T-helper 1 cell treated with Interleukin-12 subunit alpha and Interleukin-12 subunit beta and Interleukin-4 antibody, amounts not matched to agents 30 ng/mL and 1 ng/mL, for 36 hours (primary cell): ENCODE data around the gene ANAPC2. TPM values are rescaled to one million over a fixed set of nuclear protein-coding genes. Genes with fewer than 3 reads are reported as not detected.

Source experiments
- intact Hi-C: fragments of 100-400 bp; cut with micrococcal nuclease; formaldehyde crosslinking; loops from one replicate; pipeline ENCODE4 v1.15.1; 2024
- total RNA-seq: library from RNA; stranded (reverse); gene quantifications from 2 replicates; pipeline ENCODE4 v1.2.3, GENCODE V29; 2022

The ANAPC2 gene
- total RNA-seq, 1 donor from 2014 or later = 77.0 TPM

DNA sequence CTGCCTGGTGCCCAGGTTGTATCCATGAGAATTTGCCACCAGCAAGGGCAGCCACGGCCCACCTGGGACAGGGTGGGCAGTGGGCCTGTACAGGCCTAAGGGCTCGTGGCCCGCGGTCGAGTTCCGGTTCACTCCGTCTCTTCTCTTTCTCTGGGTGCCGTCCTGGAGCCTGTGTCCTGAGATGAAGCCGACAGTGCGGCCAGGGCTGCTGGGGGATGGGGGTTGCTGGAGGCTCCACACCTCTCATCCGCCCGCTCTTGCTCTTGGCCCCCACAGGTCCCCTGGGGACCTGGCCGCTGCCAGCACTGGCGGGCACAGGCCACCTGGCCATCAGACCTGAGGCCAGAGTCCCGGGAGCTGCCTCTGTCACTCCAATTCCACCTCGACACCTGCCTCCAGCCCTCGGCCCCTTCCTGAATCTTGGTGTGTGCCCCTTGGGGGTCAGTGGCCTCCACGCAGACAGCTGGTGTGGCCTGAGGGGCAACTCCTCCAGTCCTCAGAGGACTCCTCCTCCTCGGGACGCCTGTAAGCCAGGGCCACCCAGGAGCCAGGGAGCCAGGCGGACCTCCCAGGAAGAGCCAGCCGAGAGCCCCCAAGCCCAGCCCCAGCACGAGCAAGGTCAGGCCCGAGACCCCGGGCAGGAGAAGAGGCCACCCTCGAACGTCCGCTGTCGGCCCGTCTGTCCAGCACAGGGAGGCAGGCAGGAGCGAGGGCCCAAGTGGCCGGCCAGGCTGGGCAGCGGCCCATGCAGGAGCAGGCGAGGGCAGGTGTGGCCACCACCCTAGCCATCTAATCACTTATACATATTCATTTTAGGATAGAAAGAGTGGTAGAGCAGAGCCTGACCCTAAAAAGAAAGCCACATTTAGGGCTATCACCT, 23.8 kb downstream of the ANAPC2 start:
- intact Hi-C loops = no loop called here

GRCh38 chr9:137163805-137164204, 24.6 kb downstream of the ANAPC2 start:
- intact Hi-C loops = no loop called here

- intact Hi-C loops = no loop called here
These were observed 25.0 kb downstream of the ANAPC2 start for GRCh38 chr9:137163365-137163715.

DNA sequence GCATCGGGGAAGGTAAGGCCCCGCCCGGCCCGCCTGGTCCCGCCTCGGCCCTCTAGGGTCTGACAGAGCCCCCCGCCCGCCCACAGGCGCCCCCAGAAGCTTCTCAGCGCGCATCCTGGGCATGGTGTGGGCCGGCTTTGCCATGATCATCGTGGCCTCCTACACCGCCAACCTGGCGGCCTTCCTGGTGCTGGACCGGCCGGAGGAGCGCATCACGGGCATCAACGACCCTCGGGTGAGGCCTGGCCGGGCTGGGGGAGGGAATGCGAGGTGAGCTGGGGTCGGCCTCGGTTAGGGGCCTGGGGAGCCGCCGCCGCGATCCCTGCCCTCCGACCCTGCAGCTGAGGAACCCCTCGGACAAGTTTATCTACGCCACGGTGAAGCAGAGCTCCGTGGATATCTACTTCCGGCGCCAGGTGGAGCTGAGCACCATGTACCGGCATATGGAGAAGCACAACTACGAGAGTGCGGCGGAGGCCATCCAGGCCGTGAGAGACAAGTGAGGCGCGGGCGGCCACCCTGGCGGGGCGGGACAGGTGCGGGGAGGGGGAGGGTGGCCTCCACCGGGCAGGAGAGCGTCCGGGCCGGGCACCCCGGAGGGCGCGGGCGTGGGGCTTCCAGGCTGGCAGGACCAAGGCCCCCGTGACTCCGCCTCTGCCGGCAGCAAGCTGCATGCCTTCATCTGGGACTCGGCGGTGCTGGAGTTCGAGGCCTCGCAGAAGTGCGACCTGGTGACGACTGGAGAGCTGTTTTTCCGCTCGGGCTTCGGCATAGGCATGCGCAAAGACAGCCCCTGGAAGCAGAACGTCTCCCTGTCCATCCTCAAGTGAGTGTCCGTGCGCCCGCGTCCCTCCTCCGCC, 25.6 kb downstream of the ANAPC2 start:
- intact Hi-C loops = no loop called here

- intact Hi-C loops = no loop called here
These were observed 26.5 kb downstream of the ANAPC2 start for GRCh38 chr9:137161558-137162486.

- intact Hi-C loops = no loop called here
These were observed 27.4 kb downstream of the ANAPC2 start for GRCh38 chr9:137160716-137161557.

DNA sequence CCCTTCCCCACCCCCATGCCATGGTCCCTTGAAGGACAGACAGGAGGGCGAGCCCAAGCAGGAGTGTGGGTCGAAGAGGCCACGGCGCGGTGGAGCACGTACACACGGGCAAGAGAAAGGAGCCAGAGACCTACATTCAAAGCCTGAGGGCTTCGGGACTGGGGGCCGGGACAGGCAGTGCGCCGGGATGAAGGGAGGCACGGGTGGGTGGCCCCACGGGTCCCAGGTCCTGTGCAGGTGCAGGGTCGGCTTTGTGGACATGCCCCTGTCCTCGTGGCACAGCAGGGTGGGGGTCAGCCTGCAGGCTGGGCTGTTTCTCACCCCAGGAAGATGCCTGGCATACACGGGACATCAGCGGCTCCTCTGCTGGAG, 28.3 kb downstream of the ANAPC2 start:
- intact Hi-C loops = no loop called here

- intact Hi-C loops = loop anchor here (10.0 kb wide), 2 partner anchors 135 to 315 kb away; partner anchors contain the start of genes ABCA2, AJM1 and PHPT1
These were observed 29.0 kb downstream of the ANAPC2 start for GRCh38 chr9:137159105-137160053.

- intact Hi-C loops = loop anchor here (10.0 kb wide), 2 partner anchors 134 to 314 kb away; partner anchors contain the start of genes ABCA2, AJM1 and PHPT1
These were observed 29.7 kb downstream of the ANAPC2 start for GRCh38 chr9:137158625-137159024.

DNA sequence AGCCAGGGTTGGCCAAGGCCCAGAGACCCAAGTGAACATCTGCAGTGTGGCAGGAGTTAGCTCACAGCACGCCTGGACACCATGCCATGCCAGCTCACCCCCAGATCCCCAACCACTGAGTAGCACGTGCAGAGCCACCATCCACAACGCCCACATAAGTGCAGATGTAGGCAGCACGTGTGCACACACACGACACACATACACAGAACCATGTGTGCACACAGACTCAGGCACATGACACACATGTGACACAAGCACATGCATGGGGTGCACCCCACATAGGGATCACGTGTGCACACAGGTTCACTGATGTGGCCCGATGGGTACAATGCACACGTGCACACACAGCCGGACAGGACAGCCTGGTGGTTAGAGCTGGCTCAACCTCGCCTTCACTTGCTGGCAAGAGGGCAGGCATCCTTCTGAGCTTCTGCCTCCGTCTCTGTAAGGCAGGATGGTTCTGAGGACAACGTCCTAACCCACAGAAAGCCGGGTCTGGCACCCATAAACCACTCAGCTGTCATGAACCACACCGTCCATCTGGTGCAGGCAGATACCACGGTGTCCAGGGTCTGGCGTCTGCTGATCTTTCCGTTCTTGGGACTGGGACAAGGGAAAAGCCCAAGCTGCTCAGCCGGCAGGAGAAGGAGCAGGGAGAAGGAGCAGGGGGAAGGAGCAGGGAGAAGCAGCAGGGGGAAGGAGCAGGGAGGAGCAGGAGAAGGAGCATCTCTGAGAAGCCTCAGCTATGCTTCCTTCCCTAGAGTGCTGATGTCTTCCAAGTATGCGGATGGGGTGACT, 30.5 kb downstream of the ANAPC2 start:
- intact Hi-C loops = loop anchor here (1.0 to 10.0 kb wide), 5 partner anchors 43 to 313 kb away; partner anchors contain the start of genes ABCA2, AJM1, MAN1B1 and PHPT1

DNA sequence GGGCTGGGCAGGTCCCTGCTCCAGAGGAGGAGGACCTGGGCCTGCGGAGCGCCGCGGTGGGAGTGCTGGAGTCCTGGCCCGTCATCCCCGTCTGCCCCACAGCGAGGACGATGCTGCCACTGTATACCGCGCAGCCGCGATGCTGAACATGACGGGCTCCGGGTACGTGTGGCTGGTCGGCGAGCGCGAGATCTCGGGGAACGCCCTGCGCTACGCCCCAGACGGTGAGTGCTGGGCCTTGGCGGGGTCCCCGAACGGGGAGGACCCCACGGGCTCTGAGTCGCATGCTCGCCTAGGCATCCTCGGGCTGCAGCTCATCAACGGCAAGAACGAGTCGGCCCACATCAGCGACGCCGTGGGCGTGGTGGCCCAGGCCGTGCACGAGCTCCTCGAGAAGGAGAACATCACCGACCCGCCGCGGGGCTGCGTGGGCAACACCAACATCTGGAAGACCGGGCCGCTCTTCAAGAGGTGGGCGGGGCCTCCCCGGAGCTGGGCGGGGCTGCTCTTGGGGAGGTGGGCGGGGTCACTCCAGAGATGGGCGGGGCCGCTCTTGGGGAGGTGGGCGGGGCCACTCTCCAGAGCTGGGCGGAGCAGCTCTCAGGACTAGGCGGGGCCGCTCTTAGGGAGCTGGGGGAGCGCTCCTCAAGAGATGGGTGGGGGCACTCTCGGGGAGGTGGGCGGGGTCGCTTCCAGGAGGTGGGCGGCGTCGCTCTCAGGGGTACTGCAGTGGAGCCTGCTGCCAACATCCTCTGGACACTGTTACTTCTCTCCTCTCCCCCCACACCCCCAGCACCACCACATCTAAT, 31.6 kb downstream of the ANAPC2 start:
- intact Hi-C loops = loop anchor here (1.0 to 10.0 kb wide), 5 partner anchors 44 to 312 kb away; partner anchors contain the start of genes ABCA2, AJM1, MAN1B1 and PHPT1

- intact Hi-C loops = loop anchor here (5.0 to 10.0 kb wide), 3 partner anchors 128 to 308 kb away; partner anchors contain the start of genes ABCA2, AJM1 and PHPT1
These were observed 35.4 kb downstream of the ANAPC2 start for GRCh38 chr9:137152844-137153405.

DNA sequence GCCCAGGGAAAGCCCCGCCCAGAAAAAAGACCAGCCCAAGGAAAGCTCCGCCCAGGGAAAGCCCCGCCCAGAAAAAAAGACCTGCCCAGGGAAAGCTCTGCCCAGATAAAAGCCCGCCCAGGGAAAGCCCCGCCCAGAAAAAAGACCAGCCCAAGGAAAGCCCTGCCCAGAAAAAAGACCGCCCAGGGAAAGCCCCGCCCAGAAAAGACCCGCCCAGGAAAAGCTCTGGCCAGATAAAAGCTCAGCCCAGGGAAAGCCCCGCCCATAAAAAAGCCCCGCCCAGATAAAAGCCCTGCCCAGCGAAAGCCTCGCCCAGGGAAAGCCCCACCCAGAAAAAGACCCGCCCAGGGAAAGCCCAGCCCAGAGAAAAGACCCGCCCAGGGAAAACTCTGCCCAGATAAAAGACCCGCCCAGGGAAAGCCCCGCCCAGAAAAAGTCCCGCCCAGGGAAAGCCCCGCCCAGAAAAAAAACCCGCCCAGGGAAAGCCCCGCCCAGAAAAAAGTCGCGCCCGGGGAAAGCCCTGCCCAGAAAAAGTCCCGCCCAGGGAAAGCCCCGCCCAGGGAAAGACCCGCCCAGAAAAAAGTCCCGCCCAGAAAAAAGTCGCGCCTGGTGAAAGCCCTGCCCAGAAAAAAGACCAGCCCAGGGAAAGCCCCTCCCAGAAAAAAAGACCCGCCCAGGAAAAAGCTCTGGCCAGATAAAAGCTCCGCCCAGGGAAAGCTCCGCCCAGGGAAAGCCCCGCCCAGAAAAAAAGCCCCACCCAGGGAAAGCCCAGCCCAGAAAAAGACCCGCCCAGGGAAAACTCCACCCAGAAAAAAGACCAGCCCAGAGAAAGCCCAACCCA, 37.5 kb downstream of the ANAPC2 start:
- intact Hi-C loops = loop anchor here (1.0 to 10.0 kb wide), 8 partner anchors 22 to 361 kb away; partner anchors contain the start of genes ABCA2, AJM1, ANAPC2 and PHPT1

- intact Hi-C loops = loop anchor here (2.0 to 10.0 kb wide), 5 partner anchors 39 to 349 kb away; partner anchors contain the start of genes ABCA2, AJM1, ANAPC2 and PHPT1
These were observed 38.3 kb downstream of the ANAPC2 start for GRCh38 chr9:137149942-137150616.

DNA sequence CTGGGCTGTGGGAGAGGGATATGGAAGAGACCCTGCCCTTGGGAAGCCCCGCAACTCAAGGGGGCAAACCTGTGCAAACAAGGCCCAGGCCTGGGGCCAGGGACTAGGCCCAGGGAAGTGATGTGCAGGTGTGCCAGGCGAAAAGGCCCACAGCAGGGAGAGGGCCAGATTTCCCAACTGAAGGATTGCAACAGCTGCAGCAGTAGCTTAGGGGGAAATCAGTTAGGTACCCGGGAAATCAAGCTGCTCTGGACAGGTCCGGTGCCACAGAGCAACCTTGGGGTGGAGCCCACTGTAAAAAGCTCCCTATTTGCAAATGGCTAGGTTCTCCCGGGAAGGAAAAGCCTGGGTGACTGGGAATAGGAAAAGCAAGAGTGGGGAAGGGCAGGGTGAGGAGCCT, 39.0 kb downstream of the ANAPC2 start:
- intact Hi-C loops = no loop called here
